ENCODE results near the gene RAP1GDS1. TPM values are rescaled to one million over a fixed set of nuclear protein-coding genes. Genes with fewer than 3 reads are reported as not detected.

Gene RAP1GDS1
- total RNA-seq, 1 donor from 2014 or later = 66.3 TPM

DNA sequence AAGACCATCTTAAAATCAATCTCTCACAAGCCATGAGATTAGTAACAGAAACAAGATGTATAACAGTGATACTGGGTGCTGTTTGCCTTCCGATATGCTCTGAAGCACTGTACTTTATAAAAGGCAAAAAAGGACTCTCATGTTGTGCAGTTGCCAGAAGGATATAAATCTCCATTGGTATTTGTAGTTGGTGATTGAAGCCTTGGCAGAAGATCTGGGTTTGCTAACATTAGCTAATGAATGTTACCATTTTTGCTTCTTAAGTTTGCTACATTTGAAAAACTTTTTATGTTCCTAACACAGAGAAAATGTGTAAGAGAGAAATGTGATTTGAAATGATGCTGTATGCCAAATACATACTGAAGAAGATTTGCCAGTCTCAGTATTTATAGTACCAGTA is 44.4 kb downstream of the RAP1GDS1 start:
- no peak for FAIRE-seq
- H3K4me3 ChIP-seq (ENCODE audit: low read depth, low read length) = no peak overlapping the region
- DNase-seq (ENCODE audit: low read depth) = no peak
- no peaks in the 10 kb centered on the region for H3K27me3 ChIP-seq (ENCODE audit: control insufficient read depth, insufficient read depth, low read length)
- TF ChIP-seq CTCF (IDR thresholded peaks at IDR 0.05; ENCODE audit: insufficient read depth, low read length, severe bottlenecking) = no peak
- no peaks in the 10 kb centered on the region for H3K36me3 ChIP-seq (ENCODE audit: control insufficient read depth, insufficient read depth, low read length)

DNA sequence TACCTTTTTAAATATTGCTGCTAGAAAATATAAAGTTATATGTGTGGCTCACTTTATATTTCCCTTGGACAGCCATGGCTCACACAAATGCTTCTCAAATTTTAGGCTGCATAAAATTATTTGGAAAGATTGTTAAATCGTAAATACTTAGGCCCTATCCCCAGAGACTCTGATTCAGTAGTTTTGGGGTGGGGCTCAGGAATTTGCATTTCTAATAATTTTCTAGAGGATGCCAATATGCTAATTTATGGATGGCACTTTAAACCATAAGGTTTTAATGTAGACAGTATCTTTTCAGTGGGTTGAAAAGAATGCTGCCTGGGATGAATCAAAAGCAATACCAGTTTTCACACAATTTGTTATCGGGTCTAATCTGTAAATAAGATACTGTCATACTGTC is 49.7 kb downstream of the RAP1GDS1 start:
- Histone ChIP-seq H3K27me3 (ENCODE audit: control insufficient read depth, insufficient read depth, low read length) (no peaks in the 10 kb centered on the region), H3K36me3 (ENCODE audit: control insufficient read depth, insufficient read depth, low read length) (peaks cover 1% of the 10 kb centered on the region), H3K4me3 (ENCODE audit: low read depth, low read length) (no peak overlapping the region)
- FAIRE-seq (no peak), DNase-seq (ENCODE audit: low read depth) (no peak)
- no peak for TF ChIP-seq CTCF (IDR thresholded peaks at IDR 0.05; ENCODE audit: insufficient read depth, low read length, severe bottlenecking)

DNA sequence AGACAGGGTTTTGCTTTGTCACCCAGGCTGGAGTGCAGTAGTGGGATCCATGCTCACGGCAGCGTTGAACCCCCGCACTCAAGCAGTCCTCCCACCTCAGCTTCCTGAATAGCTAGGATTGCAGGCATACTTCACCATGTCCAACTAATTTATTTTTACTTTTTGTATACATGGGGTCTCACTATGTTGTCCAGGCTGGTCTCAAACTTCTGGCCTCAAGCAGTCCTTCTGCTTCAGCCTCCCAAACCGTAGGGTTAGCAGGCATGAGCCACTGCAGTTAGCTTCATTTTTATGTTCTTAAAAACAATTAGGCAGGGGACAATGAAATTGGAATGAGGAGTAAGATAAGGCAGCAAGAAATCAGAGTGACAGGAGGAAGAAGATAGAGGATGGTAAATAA is 50.5 kb downstream of the RAP1GDS1 start:
- FAIRE-seq (no peak), DNase-seq (ENCODE audit: low read depth) (no peak)
- Histone ChIP-seq H3K27me3 (ENCODE audit: control insufficient read depth, insufficient read depth, low read length) (no peaks in the 10 kb centered on the region), H3K4me3 (ENCODE audit: low read depth, low read length) (no peak overlapping the region), H3K36me3 (ENCODE audit: control insufficient read depth, insufficient read depth, low read length) (peaks cover 1% of the 10 kb centered on the region)
- no peak for TF ChIP-seq CTCF (IDR thresholded peaks at IDR 0.05; ENCODE audit: insufficient read depth, low read length, severe bottlenecking)

DNA sequence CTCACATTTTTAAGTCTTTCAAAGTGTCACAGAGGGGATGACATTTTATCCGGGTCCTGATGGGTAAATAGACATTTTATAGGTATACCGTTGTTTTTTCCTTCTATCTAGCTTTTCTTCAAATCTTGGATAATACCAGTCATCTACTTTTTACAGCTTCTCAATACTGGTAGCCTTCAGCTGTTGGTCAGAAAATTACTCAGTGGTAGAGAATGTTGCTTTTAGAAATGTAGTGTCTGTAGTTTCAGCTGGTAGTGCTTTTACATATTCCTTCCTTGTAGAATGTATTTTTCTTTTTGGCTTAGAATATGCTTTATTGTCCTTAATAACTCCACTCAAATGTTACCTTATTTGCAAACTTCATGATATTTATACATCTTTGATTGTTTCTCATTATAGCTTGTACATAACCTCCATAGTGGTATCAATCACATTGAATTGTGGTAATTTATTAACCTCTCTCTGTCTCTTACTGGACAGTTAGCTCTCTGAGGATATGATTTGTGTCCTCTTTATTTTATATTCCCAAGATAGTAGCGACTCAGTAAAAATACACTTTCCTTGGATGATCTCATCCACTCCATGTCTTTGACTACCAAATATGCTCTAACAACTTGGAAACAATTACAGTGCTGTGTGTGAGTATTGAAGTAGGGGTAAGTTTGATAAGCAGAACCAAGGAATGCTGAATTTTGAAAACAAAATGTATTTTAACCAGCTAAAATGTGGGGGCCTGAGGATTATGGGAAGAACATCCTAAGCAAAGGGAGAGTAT is 53.8 kb downstream of the RAP1GDS1 start:
- Histone ChIP-seq H3K36me3 (ENCODE audit: control insufficient read depth, insufficient read depth, low read length) (peaks cover 1% of the 10 kb centered on the region), H3K4me3 (ENCODE audit: low read depth, low read length) (no peak overlapping the region), H3K27me3 (ENCODE audit: control insufficient read depth, insufficient read depth, low read length) (no peaks in the 10 kb centered on the region)
- no peak for TF ChIP-seq CTCF (IDR thresholded peaks at IDR 0.05; ENCODE audit: insufficient read depth, low read length, severe bottlenecking)
- FAIRE-seq (no peak), DNase-seq (ENCODE audit: low read depth) (no peak)

GRCh38 chr4:98318521-98318920 is 57.3 kb downstream of the RAP1GDS1 start:
- no peak for FAIRE-seq
- Histone ChIP-seq H3K4me3 (ENCODE audit: low read depth, low read length) (no peak overlapping the region), H3K27me3 (ENCODE audit: control insufficient read depth, insufficient read depth, low read length) (no peaks in the 10 kb centered on the region), H3K36me3 (ENCODE audit: control insufficient read depth, insufficient read depth, low read length) (peaks cover 1% of the 10 kb centered on the region)
- peak; percentile 91 for DNase-seq (ENCODE audit: low read depth)
- TF ChIP-seq CTCF (IDR thresholded peaks at IDR 0.05; ENCODE audit: insufficient read depth, low read length, severe bottlenecking) = no peak

- Histone ChIP-seq H3K4me3 (ENCODE audit: low read depth, low read length) (no peak overlapping the region), H3K36me3 (ENCODE audit: control insufficient read depth, insufficient read depth, low read length) (peaks cover 1% of the 10 kb centered on the region), H3K27me3 (ENCODE audit: control insufficient read depth, insufficient read depth, low read length) (no peaks in the 10 kb centered on the region)
- no peak for TF ChIP-seq CTCF (IDR thresholded peaks at IDR 0.05; ENCODE audit: insufficient read depth, low read length, severe bottlenecking)
- FAIRE-seq (no peak), DNase-seq (ENCODE audit: low read depth) (peak; percentile 46)
These were observed 57.8 kb downstream of the RAP1GDS1 start for GRCh38 chr4:98319021-98319420.

All from bronchial epithelial cell (primary cell).